HT1080 (cell line): Measurements from ENCODE around the gene SLC24A5. TPM values are rescaled to one million over a fixed set of nuclear protein-coding genes. Genes with fewer than 3 reads are reported as not detected.

Experiments used
- DNase-seq: peaks from one replicate; pipeline ENCODE4 v3.0.0-alpha.2; 2015; ENCODE audit warnings: low read depth
- polyA plus RNA-seq, 2 experiments: library from polyadenylated mRNA; depleted of rRNA; stranded (reverse); fragments of >200 nt; gene quantifications; 2 replicates each; pipeline ENCODE4 v1.2.3, GENCODE V29; 2015
- total RNA-seq: library from RNA; depleted of rRNA; stranded (reverse); fragments of >200 nt; shearing (Covaris generic); gene quantifications from 2 replicates; pipeline ENCODE4 v1.2.3, GENCODE V29; 2014; rRNA removed

The SLC24A5 gene
- not detected in 2 replicates for total RNA-seq
- 0.06 TPM in 1 of 2 replicates, not detected in the other for polyA plus RNA-seq (2015; cell fraction: cytosol; rRNA removed)
- 0.20 TPM in 1 of 2 replicates, not detected in the other for polyA plus RNA-seq (2015; cell fraction: nucleus; rRNA removed)

DNA sequence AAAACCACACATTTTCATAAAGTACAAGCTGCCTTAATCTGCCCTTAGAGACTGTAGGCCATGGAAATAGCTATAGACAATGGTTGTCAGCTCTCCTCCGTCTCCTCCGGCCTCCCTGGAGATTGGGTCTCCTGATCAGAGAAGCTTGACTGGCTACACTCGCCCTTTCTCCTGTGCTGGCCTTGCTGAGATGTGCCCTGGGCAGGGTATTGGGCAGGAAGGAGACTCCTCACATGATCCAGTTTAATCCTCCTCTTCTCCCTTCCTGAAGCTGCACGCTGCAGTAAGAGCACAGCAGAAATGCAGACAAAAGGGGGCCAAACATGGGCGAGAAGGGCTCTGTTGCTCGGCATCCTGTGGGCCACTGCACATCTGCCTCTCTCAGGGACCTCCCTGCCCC, at the start of gene SLC24A5:
Gene SLC24A5 (plus strand): TSS at position 246 of the 400 bp plus-strand sequence. CDS start 55 bp downstream, at position 301.
- no peak for DNase-seq

DNA sequence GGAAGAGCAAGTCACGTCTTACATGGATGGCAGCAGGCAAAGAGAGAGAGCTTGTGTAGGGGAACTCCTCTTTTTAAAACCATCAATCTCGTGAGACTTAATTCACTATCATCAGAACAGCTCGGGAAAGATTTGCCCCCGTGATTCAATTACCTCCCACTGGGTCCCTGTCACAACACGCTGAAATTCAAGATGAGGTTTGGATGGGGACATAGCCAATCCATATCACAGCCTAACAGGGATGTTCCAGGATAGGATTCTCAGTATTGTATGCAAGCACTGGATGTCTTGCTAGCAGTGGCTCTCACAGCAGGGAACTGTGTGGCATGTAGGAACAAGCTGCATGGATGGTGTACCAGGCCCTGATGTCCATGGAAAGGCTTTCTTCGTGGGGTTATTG, 47.8 kb upstream of the SLC24A5 start:
- DNase-seq, result no peak

DNA sequence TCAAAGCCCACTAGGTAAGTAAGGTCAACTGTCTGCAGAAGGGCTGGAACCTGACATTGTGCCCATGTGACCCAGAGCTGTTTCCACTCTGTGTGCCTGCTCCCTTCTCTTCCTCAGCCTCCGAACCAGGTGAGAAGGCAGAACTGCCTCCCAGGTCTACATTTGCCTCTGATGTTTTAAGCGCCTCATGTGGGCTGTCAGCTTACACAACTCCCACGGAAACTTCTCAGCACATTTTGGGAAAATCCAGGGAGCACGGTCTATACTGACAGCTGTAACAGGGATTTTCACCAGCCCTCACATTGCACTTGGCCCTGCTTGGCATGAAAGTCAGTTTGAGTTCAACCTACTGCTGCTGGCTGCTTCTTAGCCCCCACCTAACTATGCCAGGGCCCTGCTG, 46.9 kb upstream of the SLC24A5 start:
- no peak for DNase-seq

DNA sequence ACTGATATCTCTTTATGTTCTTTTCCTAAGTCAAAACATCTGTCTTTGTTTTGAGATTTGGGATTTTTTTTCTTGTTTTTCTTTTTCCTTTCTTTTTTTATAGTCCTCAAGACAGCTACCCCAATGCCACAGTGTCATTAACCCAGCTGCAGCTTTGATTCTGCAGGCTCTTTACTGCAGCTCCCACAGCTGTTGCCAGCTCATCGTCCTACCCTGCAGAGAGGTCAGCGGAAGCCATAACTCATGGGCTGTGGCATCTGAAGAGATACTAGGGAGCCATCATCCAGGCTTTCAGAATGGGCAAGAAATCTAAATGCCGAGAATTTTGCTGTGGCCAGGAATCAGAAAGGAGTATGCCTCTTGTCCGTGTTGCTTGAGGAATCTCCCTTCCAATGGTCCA, 44.3 kb upstream of the SLC24A5 start:
- DNase-seq, result peak; percentile 41

DNA sequence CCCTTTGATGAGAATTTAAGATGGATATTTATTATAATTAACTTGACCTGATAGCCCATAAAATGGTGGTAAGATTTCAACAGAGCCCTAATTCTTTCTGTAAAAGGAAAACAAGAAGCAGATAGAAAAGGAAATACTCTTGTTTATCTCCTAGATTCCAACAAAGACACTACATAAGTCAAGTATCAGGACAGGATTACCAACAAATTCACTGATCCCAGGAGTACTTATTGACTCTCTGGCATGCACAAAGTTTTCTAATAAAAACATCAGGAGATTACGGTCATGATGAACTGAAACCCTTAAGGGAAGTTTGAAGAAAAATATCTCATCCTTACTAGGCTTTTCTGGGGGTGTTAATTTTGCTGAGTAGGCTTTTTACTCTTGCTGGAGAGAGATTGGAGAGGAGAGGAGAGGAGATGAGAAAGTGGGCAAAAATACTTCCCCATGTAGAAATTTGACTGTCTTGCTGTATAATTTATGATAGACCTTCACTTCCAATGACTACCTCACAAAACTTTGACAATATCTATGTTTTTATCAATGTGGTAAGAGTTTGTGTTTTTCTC, 43.1 kb upstream of the SLC24A5 start:
- no peak for DNase-seq

DNA sequence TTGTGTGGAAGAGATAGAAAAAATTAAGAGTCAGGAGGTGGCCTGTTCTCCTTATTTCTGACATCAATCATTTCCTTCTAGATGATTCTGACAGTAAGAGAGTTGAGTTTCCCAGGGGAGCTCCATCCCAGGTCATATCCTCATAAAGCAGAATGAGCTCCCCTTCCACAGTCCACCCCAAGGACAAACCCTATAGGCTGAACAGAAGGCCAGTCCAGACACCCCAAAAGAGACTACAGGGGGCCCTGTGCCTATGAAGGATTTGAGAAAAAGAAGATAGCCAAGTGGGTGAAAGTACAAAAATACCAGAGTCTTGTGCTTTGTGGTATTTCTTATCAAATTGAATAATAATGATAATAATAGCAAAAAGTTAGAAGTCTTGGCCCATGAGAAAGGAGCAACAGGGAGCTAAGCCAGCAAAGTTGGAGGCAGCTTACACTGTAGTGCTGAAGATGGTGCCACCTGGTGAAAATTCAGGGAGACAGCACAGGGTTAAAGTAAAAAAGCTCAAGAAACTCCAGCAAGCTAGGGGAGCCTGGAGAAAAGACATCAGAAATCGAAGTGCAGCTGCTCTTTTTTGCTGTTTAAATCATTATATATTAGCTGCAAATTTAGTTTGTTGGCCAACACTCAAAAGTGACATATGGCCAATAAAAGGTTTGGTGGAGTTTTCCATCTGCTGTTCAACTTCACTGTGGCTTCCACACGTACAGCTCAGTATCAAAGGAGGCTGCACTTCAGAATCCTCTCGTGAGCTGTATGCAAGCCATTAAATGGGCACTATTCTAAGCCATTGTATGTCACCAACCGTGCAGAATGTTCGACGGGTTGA, 35.8 kb upstream of the SLC24A5 start:
- DNase-seq, result peak; percentile 21

DNA sequence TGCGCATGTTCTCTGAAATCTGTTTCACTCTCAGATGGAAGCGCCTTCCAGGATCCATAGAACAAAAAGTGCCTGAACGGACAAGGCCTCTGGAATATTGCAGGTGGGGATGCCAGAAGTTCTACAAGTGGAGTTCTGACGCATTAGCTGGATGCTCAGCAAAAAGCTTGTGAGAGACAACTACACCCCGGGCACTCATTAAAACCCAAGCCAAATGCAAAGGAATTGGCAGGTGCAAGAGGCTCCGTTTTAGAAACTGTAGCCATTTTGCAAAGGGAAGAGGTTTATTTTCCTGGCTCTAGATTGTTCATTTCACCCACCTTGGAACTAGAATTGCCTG, 35.2 kb upstream of the SLC24A5 start:
- no peak for DNase-seq

DNA sequence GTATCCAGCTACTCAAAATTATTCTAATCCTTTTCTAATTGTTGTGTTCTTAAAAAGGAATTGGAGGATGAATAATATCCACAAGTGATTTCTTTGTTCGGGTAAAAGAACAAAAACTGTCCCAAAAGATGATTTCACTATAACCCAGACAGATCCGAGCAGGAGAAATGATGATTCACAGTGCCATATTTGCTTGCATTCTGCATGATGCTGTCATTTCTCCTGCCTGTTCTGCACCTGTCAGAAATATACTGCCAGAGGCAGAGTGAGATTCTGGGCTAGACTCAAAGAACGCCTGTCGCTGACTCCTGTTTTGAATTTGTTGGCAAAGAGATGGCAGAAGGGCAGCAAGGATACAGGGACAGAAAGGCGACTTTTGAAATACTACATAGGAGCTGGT, 34.7 kb upstream of the SLC24A5 start:
- DNase-seq, result no peak

DNA sequence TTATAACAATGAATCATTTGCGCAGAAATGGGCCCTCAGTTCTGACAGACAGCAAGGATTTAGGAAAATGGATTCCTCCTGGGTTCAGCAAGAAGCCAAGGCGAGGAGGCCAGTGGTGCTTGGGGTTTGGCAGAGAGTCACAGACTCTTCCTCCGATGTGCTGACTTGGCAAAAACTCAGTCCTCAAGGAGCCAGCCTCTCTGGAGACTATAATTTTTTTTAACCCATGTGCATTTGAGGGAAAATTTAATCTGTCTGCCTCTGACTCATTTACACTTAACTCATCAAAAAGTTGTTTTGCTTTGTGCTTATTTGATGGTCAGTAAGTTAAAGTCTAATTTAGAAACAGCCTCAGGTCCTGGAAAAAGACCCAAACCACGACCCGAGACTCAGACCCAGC, 34.2 kb upstream of the SLC24A5 start:
- peak; percentile 16 for DNase-seq

DNA sequence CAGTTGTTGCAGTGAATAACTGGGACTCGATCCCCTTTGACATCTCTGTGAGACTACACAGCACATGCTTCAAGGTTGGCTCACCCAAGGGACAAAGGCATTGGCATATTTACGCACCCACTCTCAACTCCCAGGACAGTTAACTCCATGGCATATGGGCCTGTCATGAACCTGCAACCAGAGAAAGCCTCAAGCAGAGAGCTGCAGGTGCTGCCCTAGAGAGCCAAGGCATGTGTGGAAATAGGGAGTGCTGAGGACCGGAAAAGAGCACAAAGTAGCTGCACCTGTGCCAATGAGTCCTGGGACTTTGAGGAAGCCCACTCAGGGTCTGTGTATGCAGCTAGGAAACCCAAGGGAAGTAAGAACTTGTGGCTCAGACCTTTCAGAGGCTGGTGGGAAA, 32.9 kb upstream of the SLC24A5 start:
- no peak for DNase-seq

DNA sequence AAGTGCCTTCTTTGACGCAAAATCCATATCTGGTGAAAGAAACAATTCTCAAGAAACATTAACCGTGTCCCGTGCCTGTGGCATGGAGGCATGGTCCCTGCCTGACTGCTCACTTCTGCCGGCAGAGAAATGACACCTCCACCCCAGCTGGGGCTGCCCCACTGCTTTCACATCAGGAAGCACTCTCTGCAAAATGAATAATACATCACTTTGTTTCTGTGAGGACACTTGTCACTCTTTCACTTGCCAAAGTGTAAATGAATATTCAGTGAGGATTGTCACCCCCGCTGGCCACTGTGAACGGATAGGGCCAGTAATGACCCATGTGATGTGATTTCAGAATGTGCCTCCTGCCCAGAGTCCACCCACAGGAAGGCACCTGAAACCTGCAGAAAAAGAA, 31.1 kb upstream of the SLC24A5 start:
- no peak for DNase-seq

DNA sequence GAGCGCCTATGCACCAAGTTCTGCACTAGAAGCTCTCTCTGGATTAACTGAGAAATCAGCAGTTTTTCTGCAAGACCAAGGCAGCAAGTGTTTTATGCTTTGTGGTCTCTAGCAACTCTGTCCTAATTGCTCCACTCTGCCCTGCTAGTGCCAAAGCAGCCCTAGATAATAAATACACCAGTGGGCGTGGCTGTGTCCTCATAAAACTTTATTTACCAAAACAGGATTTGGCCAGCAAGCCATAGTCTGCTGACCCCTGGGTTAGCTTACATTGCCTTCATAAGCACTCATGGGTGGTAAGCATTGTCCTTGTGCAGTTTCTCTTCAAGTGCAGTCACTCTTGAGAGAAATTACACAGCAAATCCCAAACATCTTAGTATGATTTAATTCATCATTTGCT, 30.7 kb upstream of the SLC24A5 start:
- DNase-seq, result no peak

DNA sequence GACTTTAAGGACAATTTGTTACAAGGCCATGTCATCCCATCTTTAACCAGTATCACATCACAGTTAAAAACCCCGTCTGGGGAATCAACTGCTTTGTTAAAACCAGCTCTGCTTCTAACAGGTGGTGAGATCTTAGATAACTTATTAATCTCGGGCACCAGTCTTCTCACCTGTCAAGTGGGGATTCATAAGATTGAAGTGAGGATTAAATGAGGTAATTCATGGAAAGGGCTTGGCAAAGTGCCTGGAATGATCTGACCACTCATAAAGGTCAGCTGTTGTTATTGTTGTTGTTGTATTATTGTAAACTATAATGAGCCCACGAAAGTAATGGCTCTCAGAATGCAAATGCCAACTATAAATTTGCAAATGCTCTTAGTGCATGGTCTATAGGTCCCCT, 30.1 kb upstream of the SLC24A5 start:
- DNase-seq, result no peak

DNA sequence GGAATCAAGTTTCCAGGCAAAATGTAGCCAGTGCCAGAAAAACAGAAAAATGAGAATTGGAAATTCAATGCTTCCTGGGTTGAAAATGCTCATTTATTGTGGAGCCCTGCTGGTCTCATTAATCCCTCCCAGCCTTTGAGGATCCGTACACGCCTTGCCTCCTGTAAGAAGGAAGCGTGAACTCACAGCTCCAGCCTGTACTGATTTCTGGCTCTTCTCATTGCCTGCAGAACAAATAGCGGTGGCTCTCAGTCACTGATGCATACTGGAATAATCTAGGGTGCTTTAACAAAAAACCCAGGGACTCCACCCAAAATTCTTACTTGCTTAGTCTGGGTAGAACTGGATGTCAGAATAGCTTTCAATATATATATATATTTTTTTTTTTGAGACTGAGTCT, 29.3 kb upstream of the SLC24A5 start:
- DNase-seq, result no peak

DNA sequence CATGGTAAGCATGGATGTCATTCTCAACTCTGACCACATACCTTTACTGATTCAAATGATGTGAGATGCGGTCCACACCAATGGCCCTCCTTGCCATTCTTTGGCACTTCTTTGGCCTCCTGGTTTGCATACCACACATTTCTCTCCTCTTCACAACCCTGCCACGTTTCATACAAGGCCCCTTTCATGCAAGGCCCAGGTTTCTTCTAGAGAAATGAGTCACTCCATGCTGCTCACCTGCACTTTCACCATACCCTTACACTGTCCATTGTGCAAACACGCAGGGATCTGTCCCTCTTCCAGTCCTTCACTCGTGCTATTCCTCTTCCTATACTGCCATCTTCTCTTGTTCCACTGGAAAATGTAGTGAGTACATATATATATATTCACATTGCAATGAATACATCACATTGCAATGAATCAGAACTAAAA, 24.4 kb upstream of the SLC24A5 start:
- DNase-seq, result no peak

DNA sequence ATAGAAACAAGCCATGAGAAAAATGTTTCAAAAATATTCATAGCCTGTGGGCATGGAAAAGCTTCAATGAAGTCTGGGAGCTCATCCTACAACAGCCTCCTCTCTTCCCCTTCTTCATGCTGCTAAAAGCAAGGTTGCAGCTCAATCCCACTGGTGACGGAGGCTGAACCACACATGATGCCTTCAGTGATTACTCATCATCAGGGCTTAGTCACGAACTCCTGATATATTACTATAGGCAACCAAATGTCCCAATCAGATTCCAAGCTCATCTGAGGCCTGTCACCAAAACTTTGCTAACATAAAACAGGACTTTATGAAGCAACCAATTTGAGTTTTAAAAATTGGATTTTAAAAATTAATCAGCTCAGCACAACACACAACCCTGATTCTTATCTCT, 24.0 kb upstream of the SLC24A5 start:
- peak; percentile 80 for DNase-seq

DNA sequence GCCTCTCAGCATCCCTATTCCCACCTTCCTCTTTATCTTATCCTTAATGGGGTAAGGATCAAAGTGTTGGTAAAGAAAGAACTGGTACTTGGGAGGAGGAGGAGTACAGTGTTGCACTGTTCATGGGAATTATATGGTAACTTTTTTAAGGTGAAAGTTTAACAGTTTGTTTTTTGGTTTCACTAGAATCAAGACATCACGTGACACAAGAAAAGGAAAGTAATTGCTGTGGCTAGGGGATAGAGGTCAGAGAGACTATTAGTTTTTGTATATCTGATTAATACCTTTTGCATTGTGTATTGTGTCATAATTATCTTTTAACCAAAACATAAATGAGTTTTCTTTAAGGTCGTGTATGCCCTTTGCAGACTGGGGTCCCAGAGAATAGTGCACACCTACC, 23.5 kb upstream of the SLC24A5 start:
- DNase-seq, result no peak

DNA sequence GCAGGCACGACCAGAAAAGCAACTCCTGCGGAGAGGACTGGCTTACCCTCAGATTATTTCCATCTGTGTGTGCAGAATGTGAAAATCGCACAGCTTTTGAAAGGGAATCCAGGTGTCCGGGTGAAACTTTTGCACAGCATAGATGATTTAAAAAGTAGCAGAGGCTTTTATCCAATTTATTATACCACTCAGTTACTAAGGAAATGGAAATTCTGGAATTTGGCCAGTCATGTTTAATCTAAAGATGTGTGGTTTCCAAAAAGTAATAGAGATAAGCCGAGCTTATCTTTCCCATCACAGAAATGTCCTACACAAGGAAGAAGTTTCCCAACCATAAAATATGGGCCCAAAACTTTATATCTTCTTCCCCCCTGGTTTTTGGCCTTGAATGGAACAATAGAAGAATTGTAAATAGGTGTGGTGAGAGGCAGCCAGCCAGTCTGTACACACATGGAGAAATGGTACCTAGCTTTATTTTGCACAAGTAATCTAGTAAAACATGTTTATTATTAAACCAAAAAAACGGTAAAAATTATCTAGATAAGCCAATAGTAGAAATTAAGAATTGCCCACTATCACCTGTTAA, 19.3 kb upstream of the SLC24A5 start:
- DNase-seq, result no peak

DNA sequence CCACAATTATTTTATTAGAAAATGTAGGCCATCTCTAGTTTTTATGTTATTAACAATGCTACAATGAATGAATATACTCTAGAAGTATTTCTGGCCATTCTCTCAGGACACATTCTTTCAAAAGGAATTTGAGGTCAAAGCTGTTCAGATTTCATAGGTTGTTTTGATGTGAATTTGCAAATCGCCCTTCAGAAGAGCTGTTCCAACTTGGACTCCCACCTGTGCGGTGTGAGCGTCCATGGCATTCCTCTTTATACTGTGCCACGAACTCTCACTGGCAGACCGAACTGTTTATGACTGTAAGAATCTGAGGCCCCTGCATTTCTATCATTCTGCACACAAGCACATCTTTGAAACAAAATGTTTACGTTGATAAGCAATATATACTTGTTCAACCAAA, 18.6 kb upstream of the SLC24A5 start:
- DNase-seq, result no peak

DNA sequence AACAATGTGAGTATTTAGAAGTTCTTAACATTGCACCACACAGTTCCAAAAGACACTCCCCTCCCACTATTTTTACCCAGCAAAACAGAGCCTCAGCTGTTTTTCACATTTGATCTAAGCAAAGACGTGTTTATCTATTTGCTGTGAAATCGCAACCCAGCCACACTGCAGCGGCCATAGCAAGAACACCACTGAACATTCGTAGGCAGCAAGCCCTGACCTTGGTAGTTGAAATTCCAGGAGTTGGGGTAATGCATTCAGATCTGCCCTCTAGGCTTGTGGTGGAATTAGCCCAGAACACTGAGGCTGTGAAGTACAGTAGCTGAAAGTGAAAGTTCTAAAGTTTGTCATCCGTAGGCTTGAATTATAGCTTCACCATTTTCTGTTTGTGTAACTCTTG, 17.1 kb upstream of the SLC24A5 start:
- no peak for DNase-seq

DNA sequence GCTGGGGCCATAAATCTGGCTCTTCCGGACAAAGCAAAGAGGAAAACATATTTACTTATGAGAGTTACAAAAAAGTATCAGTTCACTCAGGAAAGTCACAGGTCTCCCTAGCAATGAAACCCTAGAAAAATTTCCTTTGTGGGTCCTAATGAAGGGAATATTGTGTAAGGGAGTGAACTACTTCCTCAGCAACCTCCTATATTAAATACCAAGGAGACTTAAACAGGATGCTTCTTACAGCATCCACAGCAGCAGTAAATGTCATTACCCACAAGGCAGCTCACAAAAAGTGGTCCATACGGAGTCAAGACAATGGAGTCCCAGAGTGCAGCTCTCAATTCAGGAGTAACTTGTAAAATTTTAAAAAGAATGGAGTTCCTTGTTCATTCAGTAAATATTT, 14.9 kb upstream of the SLC24A5 start:
- DNase-seq, result no peak

DNA sequence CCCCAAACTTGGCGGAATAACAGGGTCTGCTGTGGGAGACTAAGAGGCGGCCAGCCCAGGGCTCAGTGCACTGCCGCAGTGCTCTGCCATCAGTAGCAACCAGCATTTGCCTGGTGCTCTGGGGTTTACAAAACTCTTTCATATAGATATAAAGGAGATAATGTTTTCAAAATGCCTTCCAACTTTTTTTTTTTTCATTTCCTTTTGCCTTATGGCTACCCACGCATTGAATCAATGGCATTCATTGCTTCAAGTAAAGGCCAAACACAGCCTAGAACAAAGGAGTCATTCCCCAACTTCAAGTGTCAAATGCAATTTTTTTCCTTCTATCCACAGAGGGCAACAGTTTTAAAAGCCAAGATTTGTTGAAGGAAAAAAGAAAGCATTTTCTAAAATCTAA, 11.6 kb upstream of the SLC24A5 start:
- no peak for DNase-seq
